Measurements from ENCODE around the gene ZBTB47.

ZBTB47 gene

GRCh38 chr3:42653303-42653559 is 266 bp upstream of the ZBTB47 start:
- no peak for DNase-seq

GRCh38 chr3:42654331-42655201 is 1.1 kb downstream of the ZBTB47 start:
- DNase-seq = peak; percentile 73

GRCh38 chr3:42655331-42655888 is 1.9 kb downstream of the ZBTB47 start:
- no peak for DNase-seq

GRCh38 chr3:42655980-42656679 is 2.6 kb downstream of the ZBTB47 start:
- peak; percentile 35 for DNase-seq

- no peak for DNase-seq
These were observed 3.4 kb downstream of the ZBTB47 start for GRCh38 chr3:42656680-42657610.

- no peak for DNase-seq
These were observed 4.2 kb downstream of the ZBTB47 start for GRCh38 chr3:42657675-42658074.

- no peak for DNase-seq
These were observed 4.7 kb downstream of the ZBTB47 start for GRCh38 chr3:42658091-42658770.

- DNase-seq = no peak
These were observed 5.4 kb downstream of the ZBTB47 start for GRCh38 chr3:42658771-42659390.

- no peak for DNase-seq
These were observed 6.1 kb downstream of the ZBTB47 start for GRCh38 chr3:42659451-42660130.

GRCh38 chr3:42660131-42660715 is 6.7 kb downstream of the ZBTB47 start:
- DNase-seq = no peak

GRCh38 chr3:42660898-42661297 is 7.4 kb downstream of the ZBTB47 start:
- DNase-seq = no peak

GRCh38 chr3:42661593-42662022 is 8.1 kb downstream of the ZBTB47 start:
- DNase-seq = no peak

GRCh38 chr3:42662037-42662812 is 8.7 kb downstream of the ZBTB47 start:
- DNase-seq = no peak

GRCh38 chr3:42662813-42663535 is 9.5 kb downstream of the ZBTB47 start:
- DNase-seq = no peak

- no peak for DNase-seq
These were observed 10.3 kb downstream of the ZBTB47 start for GRCh38 chr3:42663581-42664437.

GRCh38 chr3:42664438-42664803 is 10.9 kb downstream of the ZBTB47 start:
- no peak for DNase-seq

- DNase-seq = no peak
These were observed 11.8 kb downstream of the ZBTB47 start for GRCh38 chr3:42665050-42665878.
